8988T (cell line): ENCODE data around the gene HDGFL2.
"Not testable (repeated sequence)": the region's sequence is repeated elsewhere in the genome, so short reads cannot be mapped to it uniquely, and the experiment has no call there.

Experiments used
- DNase-seq: peaks from one replicate; pipeline ENCODE4 v3.0.0; 2011

HDGFL2 gene

GRCh38 chr19:4537953-4538600, 66.0 kb downstream of the HDGFL2 start:
- no peak for DNase-seq

- DNase-seq = no peak
Measured at GRCh38 chr19:4538601-4538954, 66.5 kb downstream of the HDGFL2 start.

- DNase-seq = no peak
Measured at GRCh38 chr19:4539169-4539692, 67.1 kb downstream of the HDGFL2 start.

GRCh38 chr19:4539693-4540581, 67.8 kb downstream of the HDGFL2 start, which contains the start of gene LRG1:
LRG1 (minus strand) TSS chr19:4540036; CDS start chr19:4540013, 23 bp downstream.
- DNase-seq = no peak

- DNase-seq = no peak
Measured at GRCh38 chr19:4541114-4541805, 69.2 kb downstream of the HDGFL2 start.

- DNase-seq = not testable (repeated sequence)
Measured at GRCh38 chr19:4541806-4542145, 69.7 kb downstream of the HDGFL2 start.

GRCh38 chr19:4542896-4543841, 71.1 kb downstream of the HDGFL2 start:
- DNase-seq = no peak

- DNase-seq = no peak
Measured at GRCh38 chr19:4543842-4544647, 71.9 kb downstream of the HDGFL2 start.

GRCh38 chr19:4547303-4548237, 75.5 kb downstream of the HDGFL2 start:
- no peak for DNase-seq

- no peak for DNase-seq
Measured at GRCh38 chr19:4548238-4548584, 76.1 kb downstream of the HDGFL2 start.

GRCh38 chr19:4550018-4550417, 77.9 kb downstream of the HDGFL2 start:
- DNase-seq = no peak

- no peak for DNase-seq
Measured at GRCh38 chr19:4550479-4551050, 78.5 kb downstream of the HDGFL2 start.
